Tibial artery (tissue), 4 donors: ENCODE measurements around the gene NEUROD1.

Experiments
- DNase-seq, 2 donors: peaks; one replicate each; pipeline ENCODE4 v3.0.0-alpha.2; 2019
- H3K27ac ChIP-seq, 2 donors: fragments of 200-600 bp; sonication (generic) in 1 of 2; 1 replicate in 1 of 2; 2 replicates in 1 of 2; pipeline ENCODE4 v1.5.1; 2018 to 2019; ENCODE audit warnings: mild to moderate bottlenecking in 1 of 2
- H3K27me3 ChIP-seq, 2 donors: fragments of 200-600 bp; sonication (generic) in 1 of 2; one replicate each; pipeline versions ENCODE4 v1.5.1 to v1.6.0; 2016 to 2019
- H3K36me3 ChIP-seq, 3 donors: fragments of 200-600 bp; sonication (generic) in 2 of 3; one replicate each; pipeline ENCODE4 v1.5.1; 2016 to 2019; ENCODE audit warnings: mild to moderate bottlenecking in 2 of 3
- H3K4me1 ChIP-seq, 4 donors: fragments of 200-600 bp; sonication (generic) in 2 of 4; 1 replicate in 3 of 4; 2 replicates in 1 of 4; pipeline ENCODE4 v1.5.1; 2016 to 2019
- H3K4me3 ChIP-seq, 2 donors: fragments of 200-600 bp; sonication (generic) in 1 of 2; 1 replicate in 1 of 2; 2 replicates in 1 of 2; pipeline ENCODE4 v1.5.1; 2018 to 2019; ENCODE audit warnings: mild to moderate bottlenecking in 2 of 2
- H3K9me3 ChIP-seq, 3 donors: fragments of 200-600 bp; sonication (generic) in 1 of 3; one replicate each; pipeline ENCODE4 v1.5.1; 2016 to 2019
- intact Hi-C: fragments of 100-400 bp; cut with DNase I; formaldehyde crosslinking; loops from one replicate; pipeline ENCODE4 v1.15.0; 2023; ENCODE audit warnings: low total_unique reads
- TF ChIP-seq, protein P1 (sequence below), 2 experiments: fragments of 200-600 bp in 1 of 2; fragments of 450-650 bp in 1 of 2; IDR thresholded peaks; one replicate each; pipeline ENCODE4 v1.5.1; 2017 to 2019; ENCODE audit warnings: antibody characterized with exemption in 2 of 2, mild to moderate bottlenecking in 1 of 2, moderate library complexity in 1 of 2

NEUROD1 gene

GRCh38 chr2:181646415-181646987, 33.8 kb downstream of the NEUROD1 start:
- no peak for DNase-seq
- no peaks in the 10 kb centered on the region for H3K9me3 ChIP-seq
- no peaks in the 10 kb centered on the region for H3K36me3 ChIP-seq
- TF ChIP-seq, protein P1, sequence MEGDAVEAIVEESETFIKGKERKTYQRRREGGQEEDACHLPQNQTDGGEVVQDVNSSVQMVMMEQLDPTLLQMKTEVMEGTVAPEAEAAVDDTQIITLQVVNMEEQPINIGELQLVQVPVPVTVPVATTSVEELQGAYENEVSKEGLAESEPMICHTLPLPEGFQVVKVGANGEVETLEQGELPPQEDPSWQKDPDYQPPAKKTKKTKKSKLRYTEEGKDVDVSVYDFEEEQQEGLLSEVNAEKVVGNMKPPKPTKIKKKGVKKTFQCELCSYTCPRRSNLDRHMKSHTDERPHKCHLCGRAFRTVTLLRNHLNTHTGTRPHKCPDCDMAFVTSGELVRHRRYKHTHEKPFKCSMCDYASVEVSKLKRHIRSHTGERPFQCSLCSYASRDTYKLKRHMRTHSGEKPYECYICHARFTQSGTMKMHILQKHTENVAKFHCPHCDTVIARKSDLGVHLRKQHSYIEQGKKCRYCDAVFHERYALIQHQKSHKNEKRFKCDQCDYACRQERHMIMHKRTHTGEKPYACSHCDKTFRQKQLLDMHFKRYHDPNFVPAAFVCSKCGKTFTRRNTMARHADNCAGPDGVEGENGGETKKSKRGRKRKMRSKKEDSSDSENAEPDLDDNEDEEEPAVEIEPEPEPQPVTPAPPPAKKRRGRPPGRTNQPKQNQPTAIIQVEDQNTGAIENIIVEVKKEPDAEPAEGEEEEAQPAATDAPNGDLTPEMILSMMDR (IDR thresholded peaks at IDR 0.05): no peak
- no peaks in the 10 kb centered on the region for H3K4me1 ChIP-seq
- no peak overlapping the region for H3K4me3 ChIP-seq
- no peak overlapping the region for H3K27ac ChIP-seq
- H3K27me3 ChIP-seq: no peaks in the 10 kb centered on the region
- intact Hi-C loops: no loop called here

DNA sequence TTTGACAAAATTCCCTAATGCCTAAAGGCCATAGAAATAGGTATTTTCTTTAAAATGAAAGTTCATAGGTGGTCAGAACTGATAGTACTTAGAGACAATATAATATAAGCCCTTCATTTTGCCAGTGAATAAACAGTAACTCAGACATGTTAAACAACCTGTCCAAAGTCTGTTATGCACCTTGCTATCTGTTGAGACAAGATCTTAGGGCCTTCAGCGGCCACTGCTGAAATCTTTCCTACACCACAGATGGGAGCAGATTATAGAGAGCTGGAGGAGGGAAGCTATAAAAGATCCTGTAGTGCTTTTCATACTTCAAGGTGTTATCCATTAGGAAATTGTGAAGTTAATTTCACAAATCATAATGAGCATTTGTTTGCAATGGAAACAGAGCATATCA, 37.2 kb downstream of the NEUROD1 start:
- Histone ChIP-seq H3K36me3 (no peaks in the 10 kb centered on the region), H3K27ac (no peak overlapping the region), H3K4me3 (no peak overlapping the region), H3K27me3 (no peaks in the 10 kb centered on the region), H3K4me1 (no peaks in the 10 kb centered on the region), H3K9me3 (no peaks in the 10 kb centered on the region)
- intact Hi-C loops: no loop called here
- no peak for DNase-seq
- TF ChIP-seq, protein P1 (IDR thresholded peaks at IDR 0.05): no peak

DNA sequence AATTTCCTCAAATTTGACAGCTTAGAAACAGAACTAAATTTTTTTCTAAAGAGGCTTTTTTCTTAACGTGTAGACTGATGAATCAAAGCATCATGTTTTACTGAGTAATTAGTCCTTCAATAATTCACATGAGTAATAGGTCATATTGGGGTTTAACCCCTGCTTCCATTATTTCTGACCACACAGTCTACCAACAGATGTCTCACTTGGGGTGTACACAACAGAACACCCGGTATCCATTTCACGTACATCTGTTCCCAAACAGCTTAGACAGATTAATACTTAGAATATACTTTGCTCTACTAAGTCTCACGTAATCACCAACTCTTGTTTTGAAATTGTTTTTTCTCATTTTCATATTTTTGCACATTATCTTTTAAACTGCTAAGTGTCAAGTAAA, 38.2 kb downstream of the NEUROD1 start:
- no peak overlapping the region for H3K4me3 ChIP-seq
- no peak for DNase-seq
- no peaks in the 10 kb centered on the region for H3K36me3 ChIP-seq
- H3K9me3 ChIP-seq: no peaks in the 10 kb centered on the region
- intact Hi-C loops: no loop called here
- no peak overlapping the region for H3K27ac ChIP-seq
- no peaks in the 10 kb centered on the region for H3K27me3 ChIP-seq
- H3K4me1 ChIP-seq: no peaks in the 10 kb centered on the region
- TF ChIP-seq, protein P1 (IDR thresholded peaks at IDR 0.05): no peak

GRCh38 chr2:181639686-181640085, 40.6 kb downstream of the NEUROD1 start:
- DNase-seq: no peak
- Histone ChIP-seq H3K4me3 (no peak overlapping the region), H3K9me3 (no peaks in the 10 kb centered on the region), H3K27me3 (no peaks in the 10 kb centered on the region), H3K36me3 (no peaks in the 10 kb centered on the region), H3K27ac (no peak overlapping the region), H3K4me1 (no peaks in the 10 kb centered on the region)
- intact Hi-C loops: no loop called here
- TF ChIP-seq, protein P1 (IDR thresholded peaks at IDR 0.05): no peak

- Histone ChIP-seq H3K4me1 (no peaks in the 10 kb centered on the region), H3K36me3 (no peaks in the 10 kb centered on the region), H3K4me3 (no peak overlapping the region), H3K27ac (no peak overlapping the region), H3K9me3 (no peaks in the 10 kb centered on the region), H3K27me3 (no peaks in the 10 kb centered on the region)
- intact Hi-C loops: no loop called here
- DNase-seq: no peak
- TF ChIP-seq, protein P1 (IDR thresholded peaks at IDR 0.05): no peak
These were observed 47.5 kb downstream of the NEUROD1 start for GRCh38 chr2:181632733-181633401.
